MM.1S (cell line): Measurements from ENCODE around the gene PINK1.

Source experiments
- CTCF ChIP-seq: fragments of 300-600 bp; sonication (generic); IDR thresholded peaks from 2 replicates; pipeline ENCODE4 v1.5.1; 2016; ENCODE audit warnings: antibody characterized with exemption, low read length, mixed read lengths
- EZH2 ChIP-seq: fragments of 300-600 bp; sonication (generic); optimal IDR thresholded peaks from 2 replicates; pipeline ENCODE3; 2017; ENCODE audit warnings: low read depth, mild to moderate bottlenecking, antibody characterized with exemption, low read length, mixed read lengths

DNA sequence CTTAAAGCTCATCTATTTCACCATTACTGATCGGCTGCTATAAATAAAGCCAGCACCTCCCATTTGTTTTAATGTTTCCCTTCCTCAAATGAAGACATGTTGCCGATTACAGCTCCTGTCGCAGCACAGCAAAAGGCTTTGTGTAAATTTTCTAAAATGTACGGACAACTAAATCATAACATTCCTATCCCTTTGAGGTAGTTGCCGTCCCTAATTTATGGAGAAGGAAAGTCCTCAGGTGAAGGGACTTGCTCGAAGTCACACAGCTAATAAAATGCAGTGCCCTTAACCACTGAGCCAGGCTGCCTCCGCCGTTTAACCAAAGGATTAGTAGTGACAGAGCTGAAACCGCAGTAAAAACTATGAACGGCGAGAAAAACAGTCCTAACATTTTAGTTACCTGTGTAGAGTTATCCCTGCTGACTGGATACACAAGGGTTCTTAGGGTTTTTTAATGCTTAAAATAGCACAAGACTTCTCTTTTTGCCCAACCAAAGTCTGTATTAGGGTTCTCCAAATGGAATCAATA, 871 bp downstream of the PINK1 start:
- TF ChIP-seq CTCF (no peak), EZH2 (no peak)
